Uterus (tissue), 4 donors: Measurements from ENCODE around the gene GRIA1. TPM values are rescaled to one million over a fixed set of nuclear protein-coding genes. Genes with fewer than 3 reads are reported as not detected.

Experiments
- DNase-seq, 2 donors: peaks; one replicate each; pipeline ENCODE4 v3.0.0-alpha.2; 2019 to 2020
- H3K27ac ChIP-seq, 2 donors: fragments of 200-600 bp; sonication (generic); 1 replicate in 1 of 2; 2 replicates in 1 of 2; pipeline ENCODE4 v1.5.1; 2016 to 2018
- H3K27me3 ChIP-seq, 2 donors: fragments of 200-600 bp; sonication (generic); one replicate each; pipeline ENCODE4 v1.5.1; 2018 to 2019; ENCODE audit warnings: control low read depth in 1 of 2
- H3K36me3 ChIP-seq, 2 donors: fragments of 200-600 bp; sonication (generic); one replicate each; pipeline ENCODE4 v1.5.1; 2019; ENCODE audit warnings: control low read depth in 1 of 2
- H3K4me1 ChIP-seq, 2 donors: fragments of 200-600 bp; sonication (generic); one replicate each; pipeline ENCODE4 v1.5.1; 2018 to 2019; ENCODE audit warnings: control low read depth in 1 of 2
- H3K4me3 ChIP-seq, 2 donors: fragments of 200-600 bp; sonication (generic); 1 replicate in 1 of 2; 2 replicates in 1 of 2; pipeline ENCODE4 v1.5.1; 2018 to 2019; ENCODE audit warnings: mild to moderate bottlenecking in 1 of 2
- H3K9me3 ChIP-seq, 2 donors: fragments of 200-600 bp; sonication (generic); one replicate each; pipeline ENCODE4 v1.5.1; 2019; ENCODE audit warnings: control low read depth in 1 of 2
- POLR2A ChIP-seq, 2 donors: fragments of 450-650 bp; IDR thresholded peaks; one replicate each; pipeline ENCODE4 v1.6.1; 2016; ENCODE audit warnings: antibody characterized with exemption in 2 of 2, mild to moderate bottlenecking in 1 of 2, moderate library complexity in 1 of 2
- intact Hi-C: fragments of 100-400 bp; cut with DNase I; formaldehyde crosslinking; loops from one replicate; pipeline ENCODE4 v1.15.1; 2023; ENCODE audit warnings: low total_unique reads
- total RNA-seq, 4 donors: library from RNA; depleted of rRNA in 3 of 4; stranded (reverse); fragments of >200 nt in 3 of 4; gene quantifications; one replicate each; pipeline versions ENCODE4 v1.1.0 to v1.2.4, GENCODE V29; 2014 to 2023
- TF ChIP-seq, protein P1 (sequence below), 4 experiments: fragments of 200-600 bp in 2 of 4; fragments of 450-650 bp in 2 of 4; sonication (generic) in 2 of 4; IDR thresholded peaks; one replicate each; pipeline ENCODE4 v1.5.1; 2016 to 2019; ENCODE audit warnings: antibody characterized with exemption in 4 of 4, mild to moderate bottlenecking in 2 of 4, moderate library complexity in 1 of 4
- donor health status: DM: yes; HTN: yes; CAD: no.

The GRIA1 gene
- total RNA-seq, 4 donors from 2014 or later: 0.37 to 24.1 (median 1.5) TPM; not detected in 1

DNA sequence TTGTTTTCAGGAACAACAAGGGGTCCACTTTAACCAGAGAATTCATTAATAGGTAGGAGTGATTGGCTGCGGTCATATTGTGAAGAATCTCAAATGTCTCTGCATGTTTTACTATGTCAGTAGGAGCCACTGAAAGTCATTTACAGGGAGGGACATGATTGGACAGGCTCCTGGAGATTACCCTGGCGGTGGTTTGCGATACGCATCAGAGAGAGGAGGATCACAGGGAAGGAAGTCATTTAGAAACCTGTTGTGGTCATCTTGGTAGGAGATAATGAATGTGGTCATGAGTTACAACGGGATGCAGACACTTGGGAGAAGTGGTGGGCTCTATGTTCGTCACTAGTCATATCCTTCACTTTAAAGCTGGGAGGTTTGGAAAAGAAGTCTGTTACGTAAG lies 285.5 kb downstream of the GRIA1 start:
- TF ChIP-seq, protein P1, sequence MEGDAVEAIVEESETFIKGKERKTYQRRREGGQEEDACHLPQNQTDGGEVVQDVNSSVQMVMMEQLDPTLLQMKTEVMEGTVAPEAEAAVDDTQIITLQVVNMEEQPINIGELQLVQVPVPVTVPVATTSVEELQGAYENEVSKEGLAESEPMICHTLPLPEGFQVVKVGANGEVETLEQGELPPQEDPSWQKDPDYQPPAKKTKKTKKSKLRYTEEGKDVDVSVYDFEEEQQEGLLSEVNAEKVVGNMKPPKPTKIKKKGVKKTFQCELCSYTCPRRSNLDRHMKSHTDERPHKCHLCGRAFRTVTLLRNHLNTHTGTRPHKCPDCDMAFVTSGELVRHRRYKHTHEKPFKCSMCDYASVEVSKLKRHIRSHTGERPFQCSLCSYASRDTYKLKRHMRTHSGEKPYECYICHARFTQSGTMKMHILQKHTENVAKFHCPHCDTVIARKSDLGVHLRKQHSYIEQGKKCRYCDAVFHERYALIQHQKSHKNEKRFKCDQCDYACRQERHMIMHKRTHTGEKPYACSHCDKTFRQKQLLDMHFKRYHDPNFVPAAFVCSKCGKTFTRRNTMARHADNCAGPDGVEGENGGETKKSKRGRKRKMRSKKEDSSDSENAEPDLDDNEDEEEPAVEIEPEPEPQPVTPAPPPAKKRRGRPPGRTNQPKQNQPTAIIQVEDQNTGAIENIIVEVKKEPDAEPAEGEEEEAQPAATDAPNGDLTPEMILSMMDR (IDR thresholded peaks at IDR 0.05): no peak
- no peak for TF ChIP-seq POLR2A (IDR thresholded peaks at IDR 0.05)
- H3K36me3 ChIP-seq: no peaks in the 10 kb centered on the region
- intact Hi-C loops: no loop called here
- no peaks in the 10 kb centered on the region for H3K27me3 ChIP-seq
- no peak overlapping the region for H3K4me3 ChIP-seq
- DNase-seq: no peak
- no peak overlapping the region for H3K27ac ChIP-seq
- H3K4me1 ChIP-seq: no peaks in the 10 kb centered on the region
- H3K9me3 ChIP-seq: no peaks in the 10 kb centered on the region

DNA sequence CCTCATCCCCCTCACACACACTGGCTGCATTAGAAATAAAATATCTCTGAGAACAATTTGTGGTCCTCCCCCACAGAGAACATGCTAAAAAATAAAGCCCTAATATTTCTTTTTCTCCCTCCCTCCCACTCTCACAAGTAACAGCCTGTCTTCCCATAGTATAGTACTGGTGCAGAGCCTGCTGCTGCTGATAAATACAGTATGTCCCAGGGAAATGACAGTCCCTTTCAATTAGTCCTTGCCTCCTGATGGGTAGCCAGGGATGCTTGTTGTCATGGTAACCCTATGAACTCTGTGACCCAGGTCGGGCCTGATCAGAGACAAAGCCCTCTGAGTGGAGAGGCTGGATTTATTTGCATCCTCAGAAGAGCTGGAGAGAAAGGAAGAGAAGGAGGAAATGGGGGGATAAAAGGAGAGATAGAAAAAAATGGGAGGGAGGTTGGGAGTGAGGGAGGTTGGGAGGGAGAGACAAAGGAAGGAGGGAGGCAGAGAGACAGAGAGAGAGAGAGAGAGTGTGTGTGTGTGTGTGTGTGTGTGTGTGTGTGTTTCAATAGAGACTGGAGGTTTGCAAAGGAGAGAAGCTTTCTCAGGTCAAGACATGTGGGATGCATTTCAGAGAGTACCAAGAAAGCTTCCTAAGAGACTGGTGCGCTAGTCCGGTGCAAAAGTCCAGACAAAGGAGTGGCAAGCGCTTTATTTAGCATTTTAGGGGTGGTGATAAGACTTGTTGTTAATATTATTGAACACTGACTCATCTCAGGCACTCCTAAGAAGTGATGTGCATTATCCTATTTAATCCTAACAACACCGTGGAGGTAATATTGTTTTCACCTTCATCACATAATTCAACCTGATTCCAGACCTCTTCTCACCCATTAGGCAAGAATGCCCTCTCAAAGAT lies 287.5 kb downstream of the GRIA1 start:
- intact Hi-C loops: no loop called here
- no peak for DNase-seq
- Histone ChIP-seq H3K4me1 (no peaks in the 10 kb centered on the region), H3K9me3 (no peaks in the 10 kb centered on the region), H3K4me3 (no peak overlapping the region), H3K27ac (no peak overlapping the region), H3K36me3 (no peaks in the 10 kb centered on the region), H3K27me3 (no peaks in the 10 kb centered on the region)
- TF ChIP-seq, protein P1 (IDR thresholded peaks at IDR 0.05): no peak
- TF ChIP-seq POLR2A (IDR thresholded peaks at IDR 0.05): no peak

DNA sequence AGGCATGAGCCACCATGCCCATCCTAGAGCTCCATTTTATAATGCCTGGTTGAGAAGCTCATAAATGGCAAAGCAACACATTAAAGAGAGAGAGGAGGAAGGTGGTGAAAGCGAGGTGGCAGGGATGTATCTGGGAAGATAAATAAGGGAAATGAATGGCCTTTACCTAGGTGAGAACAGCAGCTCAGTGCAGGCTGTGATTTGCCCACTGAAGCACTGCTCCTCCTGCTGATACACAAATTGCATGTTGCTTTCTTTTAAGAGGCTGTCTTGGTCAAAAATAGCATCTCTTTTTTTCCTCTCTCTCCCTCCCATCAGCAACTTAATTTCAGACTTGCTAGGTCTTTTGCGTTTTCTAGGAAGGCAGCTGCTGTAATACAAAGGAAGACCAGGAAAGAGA lies 289.4 kb downstream of the GRIA1 start:
- no peaks in the 10 kb centered on the region for H3K9me3 ChIP-seq
- H3K4me3 ChIP-seq: no peak overlapping the region
- DNase-seq: no peak
- no peak overlapping the region for H3K27ac ChIP-seq
- H3K27me3 ChIP-seq: no peaks in the 10 kb centered on the region
- intact Hi-C loops: no loop called here
- H3K4me1 ChIP-seq: no peaks in the 10 kb centered on the region
- TF ChIP-seq, protein P1 (IDR thresholded peaks at IDR 0.05): no peak
- TF ChIP-seq POLR2A (IDR thresholded peaks at IDR 0.05): no peak
- H3K36me3 ChIP-seq: no peaks in the 10 kb centered on the region

DNA sequence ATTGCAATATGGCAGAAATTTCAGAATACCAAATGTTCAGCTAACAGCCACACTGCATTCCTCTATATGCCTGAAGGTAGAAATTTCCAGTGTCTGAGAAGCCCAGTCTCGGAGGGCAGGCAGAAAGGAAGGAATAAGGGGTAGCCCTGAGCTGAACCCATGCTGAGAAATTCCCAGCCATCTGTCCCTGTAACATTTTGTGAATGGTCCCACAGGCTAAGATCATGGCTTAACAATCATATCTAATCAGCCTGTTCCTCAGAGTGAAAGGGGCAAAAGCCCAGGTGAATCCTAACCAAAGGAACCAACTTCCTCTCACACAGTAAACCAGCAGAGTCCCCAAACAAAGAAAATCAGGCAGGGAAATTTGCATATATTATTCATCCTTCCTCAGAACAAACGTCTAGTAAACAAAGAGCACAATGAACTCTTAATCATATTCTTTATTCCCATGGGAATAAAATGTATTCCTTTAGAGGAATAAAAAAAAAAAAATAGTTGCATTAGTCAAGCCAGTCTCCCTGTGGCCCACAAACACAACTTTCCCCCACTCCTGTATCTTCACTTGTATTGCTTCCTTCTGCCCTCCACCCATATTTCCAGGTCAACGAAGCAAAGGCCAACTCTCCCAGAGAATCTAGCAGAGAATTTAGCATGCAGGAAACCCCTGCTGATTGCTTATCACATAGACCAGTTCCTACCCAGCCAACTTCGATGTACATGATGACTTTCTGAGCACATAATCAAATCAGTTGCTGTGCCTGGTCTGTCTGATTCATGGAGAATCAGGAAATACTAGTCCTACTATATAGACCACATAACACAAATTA lies 290.6 kb downstream of the GRIA1 start:
- TF ChIP-seq, protein P1 (IDR thresholded peaks at IDR 0.05): no peak
- TF ChIP-seq POLR2A (IDR thresholded peaks at IDR 0.05): no peak
- H3K4me1 ChIP-seq: no peaks in the 10 kb centered on the region
- no peak overlapping the region for H3K4me3 ChIP-seq
- H3K9me3 ChIP-seq: no peaks in the 10 kb centered on the region
- no peak for DNase-seq
- no peaks in the 10 kb centered on the region for H3K27me3 ChIP-seq
- H3K36me3 ChIP-seq: no peaks in the 10 kb centered on the region
- intact Hi-C loops: no loop called here
- no peak overlapping the region for H3K27ac ChIP-seq
